WTC11 (cell line): ENCODE measurements around the gene MESP2.

Experiments
- ATF1 ChIP-seq: sonication (generic); formaldehyde crosslinking; IDR thresholded peaks from 2 replicates; pipeline ENCODE4 v1.8.1; 2023; ENCODE audit warnings: mild to moderate bottlenecking, moderate library complexity, missing genetic modification reagents
- CREB1 ChIP-seq: sonication (generic); formaldehyde crosslinking; IDR thresholded peaks from 2 replicates; pipeline ENCODE4 v1.8.0; 2023; ENCODE audit warnings: mild to moderate bottlenecking, missing genetic modification reagents
- CTCF ChIP-seq: fragments of 200-600 bp; IDR thresholded peaks from 2 replicates; pipeline ENCODE4 v1.8.0; 2022; ENCODE audit warnings: antibody characterized with exemption
- ELF4 ChIP-seq: sonication (generic); formaldehyde crosslinking; IDR thresholded peaks from 2 replicates; pipeline ENCODE4 v1.8.1; 2022; ENCODE audit warnings: low read depth, mild to moderate bottlenecking, moderate library complexity, missing genetic modification reagents
- GABPB1 ChIP-seq: sonication (generic); formaldehyde crosslinking; IDR thresholded peaks from 2 replicates; pipeline ENCODE4 v1.8.1; 2023; ENCODE audit warnings: mild to moderate bottlenecking, missing genetic modification reagents
- IRF1 ChIP-seq: sonication (generic); formaldehyde crosslinking; IDR thresholded peaks from 2 replicates; pipeline ENCODE4 v1.8.0; 2023; ENCODE audit warnings: missing genetic modification reagents
- PRRX2 ChIP-seq: fragments of 250-450 bp; sonication (Bioruptor Pico); IDR thresholded peaks from 2 replicates; pipeline ENCODE4 v1.8.0; 2021; ENCODE audit warnings: mild to moderate bottlenecking
- ZNF138 ChIP-seq: sonication (generic); formaldehyde crosslinking; conservative IDR thresholded peaks from 2 replicates; pipeline ENCODE4 v1.8.1; 2022; ENCODE audit warnings: mild to moderate bottlenecking, moderate library complexity, missing genetic modification reagents
- ZNF416 ChIP-seq: fragments of 250-450 bp; sonication (Bioruptor Pico); IDR thresholded peaks from 2 replicates; pipeline ENCODE4 v1.9.0; 2021; ENCODE audit warnings: mild to moderate bottlenecking, inconsistent platforms
- TF ChIP-seq, protein P1 (sequence below): sonication (generic); formaldehyde crosslinking; IDR thresholded peaks from 2 replicates; pipeline ENCODE4 v1.8.1; 2023; ENCODE audit warnings: mild to moderate bottlenecking, missing genetic modification reagents
- TF ChIP-seq, protein P2 (sequence below): sonication (generic); formaldehyde crosslinking; IDR thresholded peaks from 2 replicates; pipeline ENCODE4 v1.8.1; 2022; ENCODE audit warnings: low read depth, missing genetic modification reagents, borderline replicate concordance

DNA sequence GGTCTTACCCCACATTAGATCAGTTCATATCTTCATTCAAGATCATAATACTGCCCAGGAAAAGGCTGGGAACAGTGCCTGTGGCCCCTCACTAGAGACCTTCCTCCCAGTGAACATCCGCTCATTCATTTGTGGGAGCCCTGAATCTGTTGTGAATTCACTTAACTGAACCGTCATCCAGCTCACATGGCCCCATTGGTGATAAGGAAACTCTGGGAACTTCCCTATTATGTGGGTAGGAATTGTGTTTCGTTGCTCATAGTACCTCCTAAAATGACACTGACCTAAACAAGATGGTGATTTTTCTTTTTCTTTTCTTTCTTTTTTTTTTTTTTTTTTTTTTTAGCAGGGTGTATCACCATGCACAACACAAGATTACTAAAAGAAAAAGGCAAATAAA lies 6.8 kb upstream of the MESP2 start:
- TF ChIP-seq ZNF416 (CRISPR knock-in tag) (no peak), CTCF (no peak), IRF1 (CRISPR knock-in tag) (no peak), PRRX2 (no peak), ZNF138 (CRISPR knock-in tag) (no peak), CREB1 (no peak), ELF4 (CRISPR knock-in tag) (no peak), GABPB1 (no peak), ATF1 (CRISPR knock-in tag) (no peak)
- TF ChIP-seq, protein P1, sequence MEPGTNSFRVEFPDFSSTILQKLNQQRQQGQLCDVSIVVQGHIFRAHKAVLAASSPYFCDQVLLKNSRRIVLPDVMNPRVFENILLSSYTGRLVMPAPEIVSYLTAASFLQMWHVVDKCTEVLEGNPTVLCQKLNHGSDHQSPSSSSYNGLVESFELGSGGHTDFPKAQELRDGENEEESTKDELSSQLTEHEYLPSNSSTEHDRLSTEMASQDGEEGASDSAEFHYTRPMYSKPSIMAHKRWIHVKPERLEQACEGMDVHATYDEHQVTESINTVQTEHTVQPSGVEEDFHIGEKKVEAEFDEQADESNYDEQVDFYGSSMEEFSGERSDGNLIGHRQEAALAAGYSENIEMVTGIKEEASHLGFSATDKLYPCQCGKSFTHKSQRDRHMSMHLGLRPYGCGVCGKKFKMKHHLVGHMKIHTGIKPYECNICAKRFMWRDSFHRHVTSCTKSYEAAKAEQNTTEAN = no peak
- TF ChIP-seq, protein P2, sequence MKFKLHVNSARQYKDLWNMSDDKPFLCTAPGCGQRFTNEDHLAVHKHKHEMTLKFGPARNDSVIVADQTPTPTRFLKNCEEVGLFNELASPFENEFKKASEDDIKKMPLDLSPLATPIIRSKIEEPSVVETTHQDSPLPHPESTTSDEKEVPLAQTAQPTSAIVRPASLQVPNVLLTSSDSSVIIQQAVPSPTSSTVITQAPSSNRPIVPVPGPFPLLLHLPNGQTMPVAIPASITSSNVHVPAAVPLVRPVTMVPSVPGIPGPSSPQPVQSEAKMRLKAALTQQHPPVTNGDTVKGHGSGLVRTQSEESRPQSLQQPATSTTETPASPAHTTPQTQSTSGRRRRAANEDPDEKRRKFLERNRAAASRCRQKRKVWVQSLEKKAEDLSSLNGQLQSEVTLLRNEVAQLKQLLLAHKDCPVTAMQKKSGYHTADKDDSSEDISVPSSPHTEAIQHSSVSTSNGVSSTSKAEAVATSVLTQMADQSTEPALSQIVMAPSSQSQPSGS (CRISPR knock-in tag) = no peak
